ENCODE data around the gene CYSTM1. TPM values are rescaled to one million over a fixed set of nuclear protein-coding genes. Genes with fewer than 3 reads are reported as not detected.

CYSTM1 gene
- total and polyA plus RNA-seq, 2 of the 8 experiments (the other 6 are each of a cell fraction or from before 2014, with no cell fraction given) = 25.0 to 47.8 TPM

DNA sequence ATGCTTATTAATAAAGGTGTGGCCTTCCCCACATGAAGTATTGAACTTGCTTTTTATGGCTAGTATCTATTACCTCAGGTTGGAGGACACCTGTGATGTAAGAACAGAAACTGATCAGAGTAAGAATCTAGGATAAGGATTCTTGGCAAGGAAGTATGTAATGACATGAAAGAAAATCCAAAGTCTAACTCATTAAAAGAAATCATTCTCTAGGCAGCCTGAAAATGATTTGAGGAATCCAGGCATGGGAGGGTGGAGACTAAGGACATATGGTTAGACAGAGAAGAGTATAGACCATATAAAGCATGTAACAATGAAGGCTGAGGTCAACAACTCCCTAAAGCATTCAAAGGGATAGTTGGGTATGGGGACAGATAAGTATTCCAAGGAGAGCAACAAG lies 95.0 kb downstream of the CYSTM1 start:
- Histone ChIP-seq H3K4me2 (ENCODE audit: insufficient read depth in 1 of 2, low read depth in 2 of 2, low read length in 2 of 2) (no peak overlapping the region), H3K27ac (ENCODE audit: low read depth, low read length) (no peak overlapping the region), H2BK5ac (ENCODE audit: low read depth, low read length) (no peak overlapping the region), H3K18ac (ENCODE audit: extremely low read depth, low read length) (no peak overlapping the region), H2BK12ac (ENCODE audit: low read depth, low read length) (no peak overlapping the region), H4K91ac (replicated peaks; ENCODE audit: insufficient read length, low read length) (no peak overlapping the region), H4K8ac (ENCODE audit: extremely low read depth, insufficient read depth, low read length) (no peak overlapping the region), H3K9me3 (ENCODE audit: insufficient read depth in 2 of 2, low read depth in 1 of 2, low read length in 1 of 2) (no peaks in the 10 kb centered on the region), H2AK5ac (ENCODE audit: low read depth, low read length) (no peak overlapping the region), H2BK20ac (ENCODE audit: low read length) (no peak overlapping the region), H2BK15ac (ENCODE audit: low read length) (no peak overlapping the region), H3K9ac (replicated peaks in 1 of 4; ENCODE audit: extremely low read depth in 1 of 4, low read depth in 3 of 4, low read length in 3 of 4) (no peak overlapping the region), H2BK120ac (replicated peaks; ENCODE audit: low read depth, low read length) (no peak overlapping the region), H3K23me2 (ENCODE audit: low read depth, low read length) (no peaks in the 10 kb centered on the region), H3K79me1 (ENCODE audit: low read depth, low read length) (no peaks in the 10 kb centered on the region), H3K4me3 (ENCODE audit: extremely low read depth in 1 of 4, insufficient read depth in 2 of 4, low read depth in 3 of 4, low read length in 4 of 4) (no peak overlapping the region), H3K27me3 (replicated peaks in 1 of 4; ENCODE audit: control insufficient read depth in 3 of 4, extremely low read depth in 1 of 4, insufficient read depth in 3 of 4, low read length in 3 of 4) (no peaks in the 10 kb centered on the region), H3K14ac (ENCODE audit: insufficient read length) (no peak overlapping the region), H3K36me3 (ENCODE audit: control insufficient read depth in 2 of 4, insufficient read depth in 4 of 4, low read length in 3 of 4) (no peaks in the 10 kb centered on the region; a peak in 1 of 8 replicates), H2AFZ (ENCODE audit: low read length) (no peak overlapping the region), H4K20me1 (replicated peaks in 1 of 2; ENCODE audit: control insufficient read depth in 1 of 2, insufficient read depth in 2 of 2, low read length in 2 of 2) (peaks cover 0 to 3% of the 10 kb centered on the region in 2 experiments), H4K5ac (ENCODE audit: insufficient read length, low read depth, low read length) (no peak overlapping the region), H3K4me1 (replicated peaks in 1 of 4; ENCODE audit: control insufficient read depth in 3 of 4, insufficient read depth in 4 of 4, low read length in 3 of 4) (no peaks in the 10 kb centered on the region), H3K23ac (ENCODE audit: insufficient read length) (no peak overlapping the region), H3K4ac (replicated peaks; ENCODE audit: insufficient read length, low read depth, low read length) (no peak overlapping the region), H3K79me2 (ENCODE audit: control insufficient read depth in 1 of 2, insufficient read depth in 2 of 2, low read length in 2 of 2) (peaks cover 0 to 12% of the 10 kb centered on the region in 2 experiments; a peak in 1 of 4 replicates), H3K56ac (replicated peaks; ENCODE audit: insufficient read length, low read depth, low read length) (no peak overlapping the region)
- FAIRE-seq = no peak
- DNase-seq (ENCODE audit: low read depth in 1 of 2, low spot score in 2 of 2) = no peak
- POLR2A ChIA-PET (ENCODE audit: partially characterized antibody) = no interaction called here
- CTCF ChIA-PET (ENCODE audit: partially characterized antibody) = no interaction called here
- TF ChIP-seq RNF2 (IDR thresholded peaks at IDR 0.05; ENCODE audit: borderline replicate concordance, low read depth, low read length, missing control alignments, poor library complexity, severe bottlenecking) = no peak
- no peak for TF ChIP-seq POLR2AphosphoS5 (IDR thresholded peaks at IDR 0.05; ENCODE audit: low read depth, low read length)
- TF ChIP-seq SP1 (IDR thresholded peaks at IDR 0.05; ENCODE audit: low read depth, low read length) = no peak
- TF ChIP-seq KDM5A (IDR thresholded peaks at IDR 0.05; ENCODE audit: low read length) = no peak
- no peak for TF ChIP-seq USF2 (IDR thresholded peaks at IDR 0.05; ENCODE audit: low read length)
- no peak for TF ChIP-seq SP2 (IDR thresholded peaks at IDR 0.05; ENCODE audit: low read length)
- TF ChIP-seq KDM4A (IDR thresholded peaks at IDR 0.05; ENCODE audit: low read depth, low read length, severe bottlenecking) = no peak

Measured in H1 (cell line).